Stomach (tissue), 4 donors: ENCODE results near the gene UXS1.

Experiments used
- CTCF ChIP-seq, 7 experiments: fragments of 450-650 bp in 4 of 7; fragments of 200-600 bp in 3 of 7; sonication (generic) in 3 of 7; IDR thresholded peaks; one replicate each; pipeline ENCODE4 v1.5.1; 2016 to 2019; ENCODE audit warnings: antibody characterized with exemption in 7 of 7, control low read depth in 2 of 7, mild to moderate bottlenecking in 1 of 7
- POLR2A ChIP-seq, 4 donors: fragments of 450-650 bp; IDR thresholded peaks; one replicate each; pipeline ENCODE4 v1.6.1; 2016; ENCODE audit warnings: antibody characterized with exemption in 4 of 4, control low read depth in 2 of 4, mild to moderate bottlenecking in 1 of 4, moderate library complexity in 1 of 4

- TF ChIP-seq CTCF (IDR thresholded peaks at IDR 0.05), result no peak
- TF ChIP-seq POLR2A (IDR thresholded peaks at IDR 0.05), result no peak
These were observed 10.9 kb downstream of the UXS1 start for GRCh38 chr2:106183101-106183696.
